HTR-8/SVneo (cell line): ENCODE results near the gene AKR1C8.
"Not testable (repeated sequence)": the region's sequence is repeated elsewhere in the genome, so short reads cannot be mapped to it uniquely, and the experiment has no call there.

Source experiments
- DNase-seq: peaks from one replicate; pipeline ENCODE4 v3.0.0; 2011; ENCODE audit warnings: low spot score, mixed read lengths; ENCODE audit not compliant: insufficient read length
- FAIRE-seq: peaks from 2 replicates; lab custom pipeline; 2011; peaks lifted over from hg19 to GRCh38; lab: Jason Lieb, UNC

Gene AKR1C8

DNA sequence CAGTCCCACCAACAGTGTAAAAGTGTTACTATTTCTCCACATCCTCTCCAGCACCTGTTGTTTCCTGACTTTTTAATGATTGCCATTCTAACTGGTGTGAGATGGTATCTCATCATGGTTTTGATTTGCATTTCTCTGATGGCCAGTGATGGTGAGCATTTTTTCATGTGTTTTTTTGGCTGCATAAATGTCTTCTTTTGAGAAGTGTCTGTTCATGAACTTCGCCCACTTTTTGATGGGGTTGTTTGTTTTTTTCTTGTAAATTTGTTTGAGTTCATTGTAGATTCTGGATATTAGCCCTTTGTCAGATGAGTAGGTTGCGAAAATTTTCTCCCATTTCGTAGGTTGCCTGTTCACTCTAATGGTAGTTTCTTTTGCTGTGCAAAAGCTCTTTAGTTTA, 9.4 kb downstream of the AKR1C8 start:
- not testable (repeated sequence) for DNase-seq, FAIRE-seq

DNA sequence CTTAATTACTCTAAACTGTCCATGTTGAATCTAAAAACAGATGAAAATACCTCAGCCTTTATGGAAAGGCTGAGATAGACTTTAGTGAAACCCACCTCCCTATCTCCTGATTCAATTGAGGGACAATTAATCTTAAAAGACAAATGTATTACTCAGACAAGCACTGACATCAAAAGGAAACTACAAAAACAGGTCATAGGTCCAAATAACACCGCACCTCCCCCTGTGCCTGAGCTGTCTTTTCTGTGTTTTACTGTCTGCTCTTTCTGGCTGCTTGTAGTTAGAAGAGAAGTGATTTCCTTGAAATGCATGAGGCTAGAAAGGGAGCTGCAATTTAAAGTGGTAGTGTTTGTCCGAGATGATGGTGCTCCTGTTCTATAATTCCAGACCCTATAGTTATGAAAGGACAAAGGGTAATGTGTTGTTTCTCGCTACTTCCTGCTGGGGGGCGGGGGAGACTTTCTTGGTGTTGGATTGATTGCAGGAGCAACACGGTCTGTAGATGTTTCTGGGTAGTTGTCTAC, 16.0 kb downstream of the AKR1C8 start:
- FAIRE-seq = no peak

DNA sequence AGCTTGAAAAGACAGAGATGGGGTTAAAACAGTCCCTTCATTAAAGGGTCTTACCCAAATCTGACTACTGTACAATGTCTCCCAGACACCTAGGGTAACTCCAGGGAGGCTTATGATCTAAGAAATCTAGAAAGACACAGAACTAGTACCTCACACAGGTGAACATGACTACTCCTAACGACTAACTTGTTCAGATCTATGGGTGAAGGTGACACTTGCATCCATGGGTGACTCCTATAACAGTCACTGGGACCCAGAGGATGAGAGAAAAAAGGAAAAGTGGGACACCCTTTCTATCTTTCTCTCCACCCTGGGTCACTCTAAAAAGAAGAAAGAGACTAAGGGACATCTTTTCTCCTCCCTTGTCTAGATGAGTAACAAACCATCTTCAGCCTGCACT, 19.2 kb downstream of the AKR1C8 start:
- DNase-seq (no peak), FAIRE-seq (no peak)

More for the DNA sequence above, 16.0 kb downstream of the AKR1C8 start:
- DNase-seq = no peak

DNA sequence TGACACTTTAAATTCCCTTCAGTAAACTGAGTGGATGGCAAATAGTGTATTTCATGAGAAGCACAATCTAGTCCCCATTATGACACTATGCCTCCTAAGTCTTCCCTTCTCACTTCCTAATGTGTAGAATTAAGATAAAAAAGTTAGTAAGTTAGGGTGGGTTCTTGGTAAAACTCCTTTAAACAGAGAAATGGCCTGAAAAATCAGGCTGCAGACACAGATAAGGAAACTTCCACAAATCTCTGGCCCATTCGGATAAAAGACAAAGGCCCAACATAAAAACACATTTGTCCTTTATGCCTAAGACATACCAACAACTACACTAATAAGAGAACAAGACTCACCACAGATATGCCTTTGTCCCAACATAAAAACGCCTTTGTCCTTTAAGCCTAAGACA, 21.5 kb downstream of the AKR1C8 start:
- no peak for FAIRE-seq

DNA sequence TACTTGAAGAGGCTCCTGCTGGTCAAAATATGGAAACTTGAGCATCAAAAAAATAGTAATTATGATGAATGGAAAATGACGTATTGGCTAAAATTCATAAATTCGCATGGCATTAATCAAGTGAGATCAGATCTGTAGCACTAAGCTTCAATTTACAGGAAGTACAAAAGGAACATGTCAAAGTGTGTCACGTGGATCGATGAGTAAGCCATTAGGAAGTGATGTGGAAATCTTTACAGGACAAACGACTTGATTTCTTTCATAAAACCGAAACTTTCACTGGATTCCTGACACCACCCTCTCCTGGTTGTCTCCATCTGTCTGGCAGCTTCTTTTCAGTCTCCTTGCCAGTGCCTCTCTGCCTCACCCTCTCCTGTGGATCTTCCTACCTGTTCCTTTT, 25.8 kb downstream of the AKR1C8 start:
- DNase-seq (no peak), FAIRE-seq (no peak)

More for the DNA sequence above, 21.5 kb downstream of the AKR1C8 start:
- DNase-seq = no peak

DNA sequence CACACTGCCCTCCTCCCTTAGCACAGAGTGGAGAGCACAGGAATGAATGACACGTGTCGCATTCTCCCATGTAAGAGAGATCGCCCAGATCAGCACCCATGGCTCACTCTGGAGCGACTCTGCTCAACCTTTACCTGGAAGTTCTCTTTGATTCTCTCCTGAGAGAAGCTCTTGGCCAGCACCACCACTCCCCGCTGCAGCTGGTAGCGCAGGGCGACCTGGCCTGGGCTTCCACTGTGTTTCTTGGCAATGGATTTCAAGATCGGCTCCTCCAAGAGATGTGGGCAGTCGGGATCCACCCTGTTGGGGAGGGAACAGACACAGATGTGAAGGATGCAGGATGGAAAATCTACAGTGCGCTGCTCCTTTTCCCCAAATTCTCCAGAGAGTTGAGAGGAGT, 27.4 kb downstream of the AKR1C8 start:
- DNase-seq (no peak), FAIRE-seq (no peak)

DNA sequence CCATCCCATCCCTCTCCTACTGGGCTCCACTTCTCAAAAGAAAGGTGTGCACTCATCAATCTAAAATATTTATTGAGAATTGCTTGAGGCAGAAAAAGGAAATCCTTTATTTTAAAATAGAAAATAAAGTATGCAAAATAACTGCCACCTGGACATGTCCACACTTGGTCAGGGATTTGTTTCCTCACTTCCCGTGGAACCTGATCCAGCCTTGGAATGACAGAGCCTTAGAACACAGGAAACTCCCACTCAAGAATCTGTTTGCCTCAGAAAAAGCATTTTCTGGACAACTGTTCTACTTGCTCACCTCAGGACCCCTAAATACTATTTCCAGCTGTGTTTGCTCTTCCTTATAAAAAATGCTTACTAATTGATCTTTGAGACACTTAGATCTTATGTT, 29.0 kb downstream of the AKR1C8 start:
- DNase-seq (no peak), FAIRE-seq (no peak)

DNA sequence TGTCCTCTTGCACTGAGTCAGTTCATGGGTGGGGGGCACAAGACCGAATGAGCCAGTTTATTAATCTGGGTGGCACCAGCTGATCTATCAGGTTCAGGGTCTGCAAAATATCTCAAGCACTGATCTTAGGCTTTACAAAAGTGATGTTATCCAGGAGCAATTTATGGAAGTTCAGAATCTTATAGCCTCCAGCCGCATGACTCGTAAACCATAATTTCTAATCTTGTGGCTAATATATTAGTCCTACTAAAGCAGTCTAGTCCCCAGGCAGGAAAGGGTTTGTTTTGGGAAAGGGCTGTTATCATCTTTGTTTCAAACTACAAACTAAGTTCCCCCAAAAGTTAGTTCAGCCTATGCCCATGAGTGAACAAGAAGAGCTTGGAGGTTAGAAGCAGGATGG, 33.9 kb downstream of the AKR1C8 start:
- FAIRE-seq (no peak), DNase-seq (no peak)

DNA sequence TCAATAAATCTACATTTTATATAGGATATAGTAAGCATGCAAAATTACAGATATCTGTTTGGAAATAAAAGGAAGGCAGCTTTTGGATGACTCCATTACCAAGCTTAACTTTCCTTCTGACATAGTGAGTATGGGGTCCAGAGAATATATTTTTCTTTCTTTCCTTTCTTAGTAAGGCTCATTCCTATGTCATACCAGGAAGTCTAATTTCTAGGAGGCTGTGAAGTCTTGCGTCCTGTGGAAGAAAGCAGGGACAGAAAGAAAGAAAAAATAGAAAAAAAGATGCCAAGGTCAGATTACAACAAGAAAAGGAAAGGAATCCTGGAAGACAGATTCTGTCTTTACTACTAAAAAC, 36.3 kb downstream of the AKR1C8 start:
- no peak for FAIRE-seq
- no peak for DNase-seq

DNA sequence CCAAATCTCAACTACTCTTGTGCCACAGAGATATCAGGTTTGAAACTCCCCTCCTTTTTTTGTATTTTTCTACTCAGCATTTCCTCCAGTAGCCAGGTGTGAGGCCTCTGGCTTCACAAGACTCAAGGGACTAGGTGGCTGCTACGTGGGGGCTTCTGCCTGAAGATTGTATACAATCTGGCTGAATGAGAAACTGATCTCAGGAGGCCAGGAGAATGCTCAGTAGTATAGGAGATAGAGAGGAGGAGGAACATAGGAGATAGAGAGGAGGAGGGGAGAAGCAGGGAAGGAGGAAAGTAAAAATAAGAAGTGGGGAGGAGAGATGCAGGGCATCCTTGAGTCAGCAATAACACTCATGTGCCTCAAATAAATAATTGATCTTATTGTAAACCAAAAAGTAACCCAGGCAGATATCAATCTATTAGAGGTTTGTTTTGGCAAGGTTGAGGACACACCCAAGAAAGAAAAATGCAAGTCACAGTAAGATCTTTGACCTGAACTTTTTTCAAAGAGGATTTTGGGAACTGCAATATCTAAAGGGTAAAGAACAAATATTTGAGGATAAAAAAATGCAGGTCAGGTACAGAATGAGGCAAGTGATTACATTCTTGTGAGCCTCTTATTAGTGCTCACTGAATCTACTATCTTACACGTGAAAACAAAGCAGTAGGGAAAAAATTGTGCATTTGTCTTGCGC, 36.8 kb downstream of the AKR1C8 start:
- DNase-seq = no peak
- FAIRE-seq = no peak

DNA sequence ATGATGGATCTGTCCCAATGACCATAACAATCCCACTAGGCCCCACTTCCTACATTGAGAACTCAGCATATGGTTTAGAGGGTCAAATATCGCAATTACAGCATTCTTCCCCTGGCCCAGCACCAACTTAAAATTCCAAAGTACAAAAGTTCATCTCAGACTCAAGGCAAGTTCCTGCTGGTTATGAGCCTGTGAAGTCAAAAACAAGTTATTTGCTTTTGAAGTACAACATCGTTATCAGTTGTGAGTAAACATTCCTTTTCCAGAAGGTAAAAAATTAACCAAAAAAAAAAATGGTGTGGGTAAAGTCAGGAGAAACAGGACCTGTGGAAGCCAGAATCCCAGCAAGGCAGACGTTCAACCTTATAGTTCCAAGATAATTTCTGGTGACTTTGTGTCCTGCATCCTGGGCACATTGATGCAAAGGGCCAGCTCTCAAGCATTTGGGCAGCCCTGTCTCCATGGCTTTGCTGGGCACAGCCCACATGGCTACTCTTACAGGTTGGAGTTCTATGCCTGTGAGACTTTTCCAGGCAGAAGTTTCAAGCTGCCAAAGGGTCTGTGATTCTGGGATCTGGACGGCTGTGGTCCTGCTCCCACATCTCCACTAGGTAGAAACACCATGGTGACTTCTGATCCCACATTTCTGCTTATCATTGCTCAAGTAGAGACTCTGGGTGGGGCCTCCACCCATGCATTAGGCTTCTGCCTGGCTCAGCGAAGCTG, 37.5 kb downstream of the AKR1C8 start:
- FAIRE-seq (no peak), DNase-seq (no peak)

DNA sequence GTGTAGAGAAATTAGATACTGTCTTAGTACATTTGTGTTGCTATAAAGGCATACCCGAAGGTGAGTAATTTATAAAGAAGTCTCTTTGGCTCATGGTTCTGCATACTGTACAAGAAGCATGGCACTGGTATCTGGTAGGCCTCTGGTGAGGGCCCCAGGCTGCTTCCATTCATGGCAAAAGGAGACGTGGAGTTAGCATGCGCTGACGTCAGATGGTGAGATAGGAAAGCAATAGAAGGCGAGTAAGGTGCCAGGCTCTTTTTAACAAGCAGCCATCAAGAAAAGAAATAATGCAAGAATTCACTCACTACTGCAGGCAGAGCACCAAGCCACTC, 38.1 kb downstream of the AKR1C8 start:
- FAIRE-seq = no peak

DNA sequence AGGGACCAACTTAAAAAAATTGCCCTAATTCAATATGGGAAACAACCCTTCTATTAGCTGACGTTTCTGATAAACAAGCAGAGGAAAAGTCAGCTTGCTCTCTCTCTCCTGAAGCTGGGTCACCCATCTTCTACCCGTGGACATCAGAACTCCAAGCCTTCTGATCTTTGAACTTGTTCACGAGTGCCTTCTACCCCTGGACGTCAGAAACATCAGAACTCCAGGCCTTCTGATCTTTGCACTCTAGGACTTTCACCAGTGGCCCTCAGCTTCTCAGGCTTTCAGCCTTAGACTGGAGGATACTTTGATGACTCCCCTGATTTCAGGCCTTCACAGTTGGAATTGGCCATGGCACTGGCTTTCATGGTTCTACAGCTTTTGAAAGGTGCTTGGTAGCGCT, 41.8 kb downstream of the AKR1C8 start:
- FAIRE-seq (no peak), DNase-seq (no peak)

More for the DNA sequence above, 38.1 kb downstream of the AKR1C8 start:
- no peak for DNase-seq

DNA sequence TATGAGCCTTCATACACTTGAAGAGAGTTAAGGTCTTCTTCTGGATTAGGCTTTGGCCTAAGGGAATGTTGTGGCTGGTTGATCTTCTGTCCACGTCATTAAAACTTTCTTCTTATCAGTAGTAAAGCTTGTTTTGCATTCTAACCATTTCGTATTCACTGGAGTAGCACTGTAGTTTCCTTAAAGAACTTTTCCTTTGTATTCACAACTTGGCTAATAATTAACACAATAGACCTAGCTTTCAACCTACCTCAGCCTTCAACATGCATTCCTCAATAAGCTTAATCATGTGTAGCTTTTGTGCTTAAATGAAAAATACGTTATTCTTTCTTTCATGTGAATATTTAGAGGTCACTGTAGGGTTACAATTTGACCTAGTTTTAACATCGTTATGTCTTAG, 42.8 kb downstream of the AKR1C8 start:
- FAIRE-seq = no peak
- DNase-seq = no peak

DNA sequence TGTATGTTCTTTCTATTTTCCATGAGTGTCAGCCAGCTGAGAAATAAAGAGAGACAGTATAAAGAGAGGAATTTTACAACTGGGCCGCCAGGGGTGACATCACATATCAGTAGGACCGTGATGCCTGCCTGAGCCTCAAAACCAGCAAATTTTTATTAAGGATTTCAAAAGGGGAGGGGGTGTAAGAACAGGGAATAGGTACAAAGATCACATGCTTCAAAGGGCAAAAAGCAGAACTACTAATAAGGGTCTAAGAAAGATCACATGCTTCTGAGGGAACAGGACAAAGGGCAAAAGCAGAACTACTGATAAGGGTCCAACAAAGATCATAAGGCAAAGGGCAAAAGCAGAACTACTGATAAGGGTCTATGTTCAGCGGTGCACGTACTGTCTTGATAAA, 47.3 kb downstream of the AKR1C8 start:
- FAIRE-seq, DNase-seq: not testable (repeated sequence)

DNA sequence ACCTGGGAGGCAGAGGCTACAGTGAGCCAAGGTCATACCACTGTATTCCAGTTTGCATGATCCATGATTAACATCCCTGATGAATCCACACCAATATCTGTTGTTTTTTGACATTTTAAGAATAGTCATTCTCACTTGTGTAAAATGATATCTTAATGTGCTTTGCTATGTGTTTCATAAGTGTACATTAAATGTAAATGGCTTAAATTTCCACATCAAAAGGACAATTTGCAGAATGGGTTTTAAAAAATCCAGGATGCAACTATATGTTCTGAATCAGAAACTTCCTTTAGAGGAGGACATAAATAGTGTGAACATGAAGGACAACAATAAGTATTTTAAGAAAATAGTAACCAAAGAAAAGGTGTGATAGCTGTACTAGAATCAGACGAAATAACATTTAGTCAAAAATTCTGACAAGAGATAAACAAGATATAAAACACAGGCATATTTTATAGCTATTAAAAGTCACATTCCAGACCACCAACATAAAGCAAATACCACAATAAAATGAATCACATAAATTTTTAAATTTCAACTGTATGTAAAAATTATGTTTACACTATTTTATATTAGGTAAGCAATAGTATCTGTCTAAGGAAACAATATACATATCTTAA, 48.4 kb downstream of the AKR1C8 start:
- DNase-seq (no peak), FAIRE-seq (no peak)

DNA sequence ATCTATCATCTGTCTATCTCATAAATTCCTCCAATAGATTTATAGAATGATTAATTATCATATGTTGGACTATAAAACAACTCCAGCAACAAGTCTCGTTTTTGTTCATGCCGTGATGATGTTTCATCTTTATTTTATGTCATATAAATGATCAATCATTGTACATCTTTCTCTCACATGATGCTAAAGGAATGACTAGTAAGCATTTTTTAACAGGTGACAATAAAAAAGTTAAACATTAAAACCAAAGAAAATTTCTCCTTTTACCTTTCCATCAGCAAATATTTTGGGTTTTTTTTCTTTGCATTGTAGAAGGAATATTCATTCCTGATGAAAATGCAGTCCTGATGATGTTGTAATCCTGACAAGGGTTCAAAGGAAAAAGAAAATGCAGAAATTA, 49.4 kb downstream of the AKR1C8 start:
- no peak for DNase-seq
- FAIRE-seq = no peak

DNA sequence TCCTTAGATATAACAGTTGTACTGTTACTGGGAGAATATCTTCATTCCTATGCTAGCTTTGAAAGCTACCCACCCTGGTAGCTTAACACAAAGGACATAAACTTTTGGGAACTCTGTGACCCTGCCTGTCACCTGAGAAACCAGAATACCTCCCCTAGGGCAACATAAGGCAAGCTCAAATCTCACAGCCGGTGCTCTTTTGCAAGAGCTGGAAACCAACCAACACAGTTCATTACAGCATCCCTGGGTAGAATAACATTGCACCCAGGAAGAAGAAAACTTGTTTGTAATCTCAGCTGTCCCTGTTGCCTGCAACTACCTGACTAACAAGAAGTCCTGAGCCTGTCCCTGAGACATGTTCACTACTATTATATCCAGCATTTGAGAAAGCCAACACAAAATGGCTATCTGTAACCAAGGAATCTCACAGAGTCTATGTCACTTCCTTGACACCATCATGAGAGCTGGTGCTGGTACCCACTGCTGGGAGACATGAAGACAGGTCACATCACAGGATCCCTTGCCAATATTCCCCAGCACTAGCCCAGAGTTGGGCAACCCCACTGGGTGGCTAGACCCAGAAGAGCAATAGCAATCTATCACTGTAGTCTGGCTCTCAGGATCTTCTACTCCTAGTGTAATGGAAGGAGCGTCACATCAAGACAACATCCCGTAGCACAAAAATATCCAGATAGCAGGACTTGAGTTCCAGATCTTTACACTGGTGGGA, 59.5 kb downstream of the AKR1C8 start:
- FAIRE-seq = no peak
- DNase-seq = no peak

DNA sequence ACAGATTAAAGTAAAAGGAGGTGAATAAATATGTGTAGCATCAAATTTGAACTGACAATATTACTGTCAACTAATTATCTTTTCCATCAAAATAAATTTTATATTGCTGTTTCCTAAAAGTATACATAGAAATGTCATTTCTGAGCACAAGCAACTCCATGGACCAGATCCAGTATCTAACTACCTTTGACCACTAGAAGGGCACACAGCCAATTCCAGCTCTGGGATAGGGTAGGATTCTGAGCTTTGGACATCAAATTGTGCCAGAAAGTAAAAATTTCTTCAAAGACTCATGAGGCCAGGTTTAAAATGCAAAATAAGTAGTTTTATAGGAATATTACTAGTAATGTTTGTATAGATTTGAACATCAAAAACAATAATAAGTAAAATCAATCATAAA, 61.1 kb downstream of the AKR1C8 start:
- no peak for DNase-seq
- no peak for FAIRE-seq

DNA sequence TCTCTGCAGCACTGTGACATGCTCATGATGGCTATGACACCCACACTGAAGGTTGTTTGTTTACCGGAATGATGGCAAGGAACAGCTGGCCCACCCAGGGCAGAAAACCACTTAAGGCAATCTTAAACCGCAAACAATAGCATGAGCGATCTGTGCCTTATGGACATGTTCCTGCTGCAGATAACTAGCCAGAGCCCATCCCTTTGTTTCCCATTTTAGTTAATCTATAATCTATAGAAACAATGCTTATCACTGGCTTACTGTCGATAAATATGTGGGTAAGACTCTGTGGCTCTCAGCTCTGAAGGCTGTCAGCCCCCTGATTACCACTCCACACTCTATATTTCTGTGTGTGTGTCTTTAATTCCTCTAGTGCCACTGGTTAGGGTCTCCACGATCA, 65.0 kb downstream of the AKR1C8 start:
- FAIRE-seq, DNase-seq: not testable (repeated sequence)

DNA sequence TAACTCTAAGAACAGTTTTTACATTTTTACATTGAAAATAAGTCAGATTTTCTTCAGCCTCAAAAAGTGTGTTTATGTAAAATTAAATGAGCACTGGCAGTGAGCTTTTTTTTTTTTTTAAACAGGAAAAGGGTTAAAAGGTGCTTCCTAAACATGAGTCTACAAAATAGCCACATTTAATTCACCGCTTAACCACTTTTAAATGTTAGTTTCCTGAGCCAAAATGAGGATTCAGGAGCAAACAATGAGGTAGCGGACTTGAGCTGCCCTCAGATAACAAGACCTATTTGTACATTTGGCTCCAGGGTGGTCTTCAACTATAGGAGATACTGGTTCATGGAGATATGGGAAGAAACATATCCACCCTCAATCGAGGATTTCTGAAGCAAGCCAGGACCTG, 67.9 kb downstream of the AKR1C8 start:
- no peak for FAIRE-seq
- no peak for DNase-seq
